ENCODE data around the gene MAN1A2.

DNA sequence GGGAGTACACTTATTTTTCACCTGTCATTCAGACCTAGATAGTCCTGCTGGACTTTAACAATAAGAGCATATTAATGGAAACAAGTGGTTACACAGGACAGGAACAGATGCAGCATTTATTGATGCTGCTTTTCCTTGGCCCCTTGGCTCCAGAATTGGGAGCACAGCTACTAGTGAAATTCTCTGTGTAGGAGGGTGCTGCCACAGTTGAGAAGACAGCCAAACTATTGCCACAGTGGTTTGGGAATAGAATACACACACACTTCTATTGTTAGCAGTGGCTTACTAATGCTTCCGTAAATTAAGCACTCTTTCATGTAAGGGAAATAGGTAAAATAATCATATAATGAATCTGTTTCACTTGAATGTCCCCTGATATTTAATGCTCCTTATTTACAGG, 133.3 kb downstream of the MAN1A2 start:
- TF ChIP-seq, protein P1, sequence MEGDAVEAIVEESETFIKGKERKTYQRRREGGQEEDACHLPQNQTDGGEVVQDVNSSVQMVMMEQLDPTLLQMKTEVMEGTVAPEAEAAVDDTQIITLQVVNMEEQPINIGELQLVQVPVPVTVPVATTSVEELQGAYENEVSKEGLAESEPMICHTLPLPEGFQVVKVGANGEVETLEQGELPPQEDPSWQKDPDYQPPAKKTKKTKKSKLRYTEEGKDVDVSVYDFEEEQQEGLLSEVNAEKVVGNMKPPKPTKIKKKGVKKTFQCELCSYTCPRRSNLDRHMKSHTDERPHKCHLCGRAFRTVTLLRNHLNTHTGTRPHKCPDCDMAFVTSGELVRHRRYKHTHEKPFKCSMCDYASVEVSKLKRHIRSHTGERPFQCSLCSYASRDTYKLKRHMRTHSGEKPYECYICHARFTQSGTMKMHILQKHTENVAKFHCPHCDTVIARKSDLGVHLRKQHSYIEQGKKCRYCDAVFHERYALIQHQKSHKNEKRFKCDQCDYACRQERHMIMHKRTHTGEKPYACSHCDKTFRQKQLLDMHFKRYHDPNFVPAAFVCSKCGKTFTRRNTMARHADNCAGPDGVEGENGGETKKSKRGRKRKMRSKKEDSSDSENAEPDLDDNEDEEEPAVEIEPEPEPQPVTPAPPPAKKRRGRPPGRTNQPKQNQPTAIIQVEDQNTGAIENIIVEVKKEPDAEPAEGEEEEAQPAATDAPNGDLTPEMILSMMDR (IDR thresholded peaks at IDR 0.05): no peak
- TF ChIP-seq POLR2A (IDR thresholded peaks at IDR 0.05): no peak

Measured in heart left ventricle (tissue), 13 donors.